ENCODE results near the gene SLC24A4.

Gene SLC24A4

DNA sequence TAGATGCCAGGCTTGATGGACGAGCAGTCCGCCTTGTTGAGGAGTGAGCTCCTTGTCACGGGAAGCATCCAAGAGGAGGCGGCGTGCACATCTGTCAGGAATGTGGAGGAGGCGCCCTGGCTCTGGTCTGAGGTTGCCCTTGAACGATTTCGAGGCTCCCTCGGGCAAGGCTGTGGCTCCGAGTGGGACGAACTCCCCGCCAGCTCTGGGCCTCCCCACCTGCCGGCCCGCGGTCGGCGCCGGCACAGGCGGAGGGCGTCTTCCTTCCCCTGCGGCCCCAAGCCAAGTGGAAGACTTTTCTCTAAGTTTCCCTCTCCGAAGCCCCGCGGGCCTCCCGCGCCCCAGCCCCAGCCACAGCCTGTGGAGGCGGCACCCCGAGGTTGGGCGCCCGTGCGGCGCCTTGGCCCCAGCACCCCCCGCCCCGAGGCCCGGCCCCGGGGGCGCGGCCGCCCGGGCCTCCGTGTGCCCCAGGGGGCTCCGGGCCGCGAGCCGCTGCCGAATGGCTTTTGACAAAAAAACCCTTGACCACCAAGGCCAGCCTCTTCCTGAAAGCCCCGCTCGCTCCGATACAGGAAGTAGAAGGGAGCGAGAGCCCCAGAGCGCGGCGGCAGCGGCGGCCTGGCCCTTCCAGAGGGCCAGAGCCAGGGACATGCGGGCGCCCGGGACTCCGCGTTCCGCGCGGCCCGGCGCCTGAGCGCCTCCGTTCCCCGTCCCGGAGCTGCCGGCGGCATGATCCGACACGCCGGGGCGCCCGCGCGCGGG, 190.4 kb downstream of the SLC24A4 start, which contains the start of gene RIN3:
Gene RIN3 (plus strand): TSS at position 578 of the 762 bp plus-strand sequence. CDS start 152 bp downstream, at position 730.
- DNase-seq (ENCODE audit: extremely low read depth, insufficient read length): peak; percentile 62
- TF ChIP-seq, protein P1, sequence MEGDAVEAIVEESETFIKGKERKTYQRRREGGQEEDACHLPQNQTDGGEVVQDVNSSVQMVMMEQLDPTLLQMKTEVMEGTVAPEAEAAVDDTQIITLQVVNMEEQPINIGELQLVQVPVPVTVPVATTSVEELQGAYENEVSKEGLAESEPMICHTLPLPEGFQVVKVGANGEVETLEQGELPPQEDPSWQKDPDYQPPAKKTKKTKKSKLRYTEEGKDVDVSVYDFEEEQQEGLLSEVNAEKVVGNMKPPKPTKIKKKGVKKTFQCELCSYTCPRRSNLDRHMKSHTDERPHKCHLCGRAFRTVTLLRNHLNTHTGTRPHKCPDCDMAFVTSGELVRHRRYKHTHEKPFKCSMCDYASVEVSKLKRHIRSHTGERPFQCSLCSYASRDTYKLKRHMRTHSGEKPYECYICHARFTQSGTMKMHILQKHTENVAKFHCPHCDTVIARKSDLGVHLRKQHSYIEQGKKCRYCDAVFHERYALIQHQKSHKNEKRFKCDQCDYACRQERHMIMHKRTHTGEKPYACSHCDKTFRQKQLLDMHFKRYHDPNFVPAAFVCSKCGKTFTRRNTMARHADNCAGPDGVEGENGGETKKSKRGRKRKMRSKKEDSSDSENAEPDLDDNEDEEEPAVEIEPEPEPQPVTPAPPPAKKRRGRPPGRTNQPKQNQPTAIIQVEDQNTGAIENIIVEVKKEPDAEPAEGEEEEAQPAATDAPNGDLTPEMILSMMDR (IDR thresholded peaks at IDR 0.05; ENCODE audit: insufficient read depth, low read length, poor library complexity, severe bottlenecking): no peak
- peak within 1 kb of the TSS; percentile 80 for H3K4me3 ChIP-seq (replicated peaks; ENCODE audit: low read depth, low read length)
- H3K27me3 ChIP-seq (replicated peaks; ENCODE audit: control insufficient read depth, insufficient read depth, low read length): no peaks in the 10 kb centered on the region
- no peaks in the 10 kb centered on the region for H3K36me3 ChIP-seq (ENCODE audit: control insufficient read depth, insufficient read depth, low read length)

DNA sequence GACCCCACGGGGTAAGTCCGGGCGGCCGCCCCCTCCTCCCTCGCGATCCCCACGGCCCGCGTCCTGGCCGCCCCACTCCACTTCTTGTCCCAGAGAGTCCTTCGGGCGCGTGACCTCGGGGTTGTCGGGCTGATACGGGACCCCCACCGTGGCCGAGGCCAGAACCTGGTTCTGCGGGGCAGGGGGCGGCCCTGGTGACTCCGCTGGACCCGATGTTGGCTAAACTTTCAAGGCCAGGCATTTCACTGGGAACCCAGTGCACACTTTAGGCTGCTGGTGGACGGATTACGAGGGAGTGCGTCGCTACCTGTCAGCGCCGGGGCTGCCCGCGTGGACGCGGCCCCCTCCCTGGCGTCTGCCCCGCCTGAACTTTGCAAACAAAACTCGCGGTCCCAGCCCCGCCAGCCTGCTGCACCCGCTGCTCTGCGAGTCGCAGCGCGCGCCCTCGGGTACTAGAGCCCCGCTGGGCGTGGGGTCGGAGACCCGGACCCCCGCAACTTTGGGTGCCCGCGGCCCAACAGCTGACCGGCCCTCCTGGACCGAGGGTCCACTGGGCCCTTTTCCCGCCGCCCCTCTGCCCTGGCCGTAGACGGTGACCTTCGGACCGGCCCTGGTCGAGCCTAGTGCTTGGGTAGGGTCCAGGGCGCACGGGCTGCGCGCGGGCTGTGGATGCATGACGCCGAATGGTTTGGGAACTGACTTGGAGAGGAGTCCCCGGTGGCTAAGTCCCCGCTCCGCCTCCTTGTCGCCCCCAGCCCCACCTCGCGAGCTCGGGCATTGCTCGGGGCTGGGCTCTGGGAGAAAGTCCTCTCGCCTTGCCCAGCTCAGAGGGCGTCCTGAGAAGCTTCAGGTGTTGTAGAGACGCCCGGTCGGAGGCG, 191.2 kb downstream of the SLC24A4 start:
- TF ChIP-seq, protein P1 (IDR thresholded peaks at IDR 0.05; ENCODE audit: insufficient read depth, low read length, poor library complexity, severe bottlenecking): no peak
- Histone ChIP-seq H3K36me3 (ENCODE audit: control insufficient read depth, insufficient read depth, low read length) (no peaks in the 10 kb centered on the region), H3K27me3 (replicated peaks; ENCODE audit: control insufficient read depth, insufficient read depth, low read length) (no peaks in the 10 kb centered on the region), H3K4me3 (replicated peaks; ENCODE audit: low read depth, low read length) (peak overlapping the region; percentile 80)
- peak; percentile 30 for DNase-seq (ENCODE audit: extremely low read depth, insufficient read length)

DNA sequence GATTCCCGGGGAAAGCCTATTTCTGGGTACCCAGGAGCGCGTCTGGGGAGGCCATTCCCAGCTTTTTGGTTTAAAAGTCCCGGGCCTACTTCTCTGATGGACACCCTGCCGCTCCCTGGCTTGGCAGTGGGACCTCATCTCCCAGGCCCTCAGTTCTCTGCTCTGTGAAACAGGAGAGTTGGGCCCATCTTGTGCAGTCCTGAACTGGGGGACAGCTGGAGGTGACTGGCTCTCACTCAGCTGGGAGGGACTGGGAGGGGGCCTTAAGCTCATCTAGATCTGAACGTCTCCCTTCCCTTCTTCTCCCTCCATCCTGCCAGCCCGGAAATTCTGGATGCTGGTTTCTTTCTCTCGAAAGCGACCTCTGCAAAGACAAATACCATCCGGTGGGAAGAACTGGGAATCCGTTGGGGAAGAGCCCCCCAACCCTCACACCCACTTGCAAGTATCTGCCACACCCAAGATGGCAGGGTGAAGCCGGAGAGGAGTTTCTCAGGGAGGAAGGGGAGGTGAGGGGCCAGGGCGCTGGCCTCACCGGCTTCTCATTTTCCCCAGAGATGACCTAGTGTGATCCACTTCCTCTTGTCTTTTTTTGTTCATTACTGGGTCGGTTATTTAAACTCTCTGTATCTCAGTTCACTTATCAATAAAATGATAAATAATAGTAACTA, 192.0 kb downstream of the SLC24A4 start:
- Histone ChIP-seq H3K27me3 (replicated peaks; ENCODE audit: control insufficient read depth, insufficient read depth, low read length) (no peaks in the 10 kb centered on the region), H3K4me3 (replicated peaks; ENCODE audit: low read depth, low read length) (peak overlapping the region; percentile 80), H3K36me3 (ENCODE audit: control insufficient read depth, insufficient read depth, low read length) (no peaks in the 10 kb centered on the region)
- TF ChIP-seq, protein P1 (IDR thresholded peaks at IDR 0.05; ENCODE audit: insufficient read depth, low read length, poor library complexity, severe bottlenecking): no peak
- no peak for DNase-seq (ENCODE audit: extremely low read depth, insufficient read length)

DNA sequence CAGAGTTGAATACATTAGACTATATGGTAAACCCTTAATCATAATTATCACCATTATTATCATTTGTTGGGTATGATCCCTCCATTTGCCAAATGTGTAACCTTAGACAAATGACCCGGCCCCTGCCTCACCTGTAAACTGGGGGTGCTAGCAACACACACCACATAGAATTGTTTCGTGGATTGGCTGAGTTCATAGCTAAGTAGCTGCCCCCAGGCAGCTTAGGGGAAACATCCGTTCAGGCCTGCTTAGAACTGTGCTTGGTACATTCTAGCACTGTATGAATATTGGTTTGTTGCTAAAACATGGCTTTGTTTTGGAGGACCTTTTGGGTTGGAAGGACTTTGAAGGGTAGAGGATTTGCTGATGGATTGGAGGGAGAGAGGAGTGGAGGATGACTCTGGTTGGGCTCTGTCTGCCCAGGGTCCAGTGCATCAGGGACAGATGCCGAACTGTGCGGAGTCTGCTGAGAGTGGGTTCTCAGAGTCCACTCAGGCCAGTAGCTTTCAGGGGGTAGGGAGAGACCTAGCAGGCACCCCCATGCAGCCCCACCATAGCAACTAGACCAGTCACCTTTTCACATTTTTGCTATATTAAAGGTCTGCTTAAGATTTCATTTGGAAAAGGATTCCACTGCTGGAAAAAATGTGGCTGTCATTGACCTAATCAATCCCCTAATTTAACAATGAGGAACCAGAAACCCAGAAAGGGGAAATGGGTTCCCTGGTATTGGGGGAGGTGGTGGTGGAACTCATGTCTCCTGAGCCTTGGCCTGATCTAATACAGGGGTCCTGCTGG, 192.8 kb downstream of the SLC24A4 start:
- no peaks in the 10 kb centered on the region for H3K27me3 ChIP-seq (replicated peaks; ENCODE audit: control insufficient read depth, insufficient read depth, low read length)
- no peak overlapping the region for H3K4me3 ChIP-seq (replicated peaks; ENCODE audit: low read depth, low read length)
- DNase-seq (ENCODE audit: extremely low read depth, insufficient read length): no peak
- TF ChIP-seq, protein P1 (IDR thresholded peaks at IDR 0.05; ENCODE audit: insufficient read depth, low read length, poor library complexity, severe bottlenecking): no peak
- no peaks in the 10 kb centered on the region for H3K36me3 ChIP-seq (ENCODE audit: control insufficient read depth, insufficient read depth, low read length)

DNA sequence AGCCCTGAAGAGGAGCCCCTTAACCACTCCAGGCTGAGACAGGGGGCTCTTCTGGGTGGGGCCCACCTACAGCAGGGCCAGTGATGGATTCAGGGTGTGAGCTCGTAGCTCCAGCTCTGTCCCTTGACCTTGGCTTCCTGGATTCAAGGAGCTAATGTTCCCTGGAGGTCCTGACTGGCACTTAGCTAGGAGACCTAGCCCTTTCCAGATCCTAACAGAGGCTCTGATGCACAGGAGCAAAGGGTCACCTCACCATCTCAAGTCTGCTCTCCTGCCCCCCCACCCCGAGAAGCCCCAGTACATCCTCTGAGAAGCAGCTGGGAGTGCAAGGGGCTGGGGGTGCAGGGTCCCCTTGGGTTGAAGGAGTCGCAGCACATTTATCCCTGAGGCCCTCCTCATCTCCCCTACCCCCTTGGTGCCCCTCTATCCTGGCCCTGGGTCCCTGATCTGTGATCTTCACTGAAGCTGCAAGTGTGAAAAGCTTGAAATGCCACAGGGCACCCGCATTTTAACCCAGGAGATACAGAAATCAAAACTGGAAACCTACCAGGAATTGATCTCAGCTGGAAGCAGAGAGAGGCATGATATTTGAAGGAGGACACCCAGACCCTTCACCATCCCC, 193.5 kb downstream of the SLC24A4 start:
- Histone ChIP-seq H3K27me3 (replicated peaks; ENCODE audit: control insufficient read depth, insufficient read depth, low read length) (no peaks in the 10 kb centered on the region), H3K4me3 (replicated peaks; ENCODE audit: low read depth, low read length) (no peak overlapping the region), H3K36me3 (ENCODE audit: control insufficient read depth, insufficient read depth, low read length) (no peaks in the 10 kb centered on the region)
- no peak for DNase-seq (ENCODE audit: extremely low read depth, insufficient read length)
- TF ChIP-seq, protein P1 (IDR thresholded peaks at IDR 0.05; ENCODE audit: insufficient read depth, low read length, poor library complexity, severe bottlenecking): no peak
